SJSA1 (cell line): ENCODE measurements around the gene RGL2. TPM values are rescaled to one million over a fixed set of nuclear protein-coding genes. Genes with fewer than 3 reads are reported as not detected.

ENCODE experiments used
- DNase-seq, 2 experiments: peaks; one replicate each; pipeline ENCODE4 v3.0.0-alpha.2; 2015 to 2020; ENCODE audit warnings: low spot score in 2 of 2, low read depth in 1 of 2
- H3K27ac ChIP-seq: fragments of 250-450 bp; sonication (Bioruptor Pico); 2 replicates; pipeline ENCODE4 v1.5.1; 2020; ENCODE audit warnings: mild to moderate bottlenecking, moderate library complexity
- H3K27me3 ChIP-seq: fragments of 250-450 bp; sonication (Bioruptor Pico); replicated peaks from 2 replicates; pipeline ENCODE4 v1.5.1; 2020; ENCODE audit warnings: mild to moderate bottlenecking, moderate library complexity
- H3K36me3 ChIP-seq: fragments of 250-450 bp; sonication (Bioruptor Pico); 2 replicates; pipeline ENCODE4 v1.5.1; 2020; ENCODE audit warnings: mild to moderate bottlenecking
- H3K4me1 ChIP-seq: fragments of 250-450 bp; sonication (Bioruptor Pico); replicated peaks from 2 replicates; pipeline ENCODE4 v1.6.1; 2021; ENCODE audit warnings: mild to moderate bottlenecking
- H3K4me3 ChIP-seq: fragments of 250-450 bp; sonication (Bioruptor Pico); 2 replicates; pipeline ENCODE4 v1.5.1; 2020; ENCODE audit warnings: mild to moderate bottlenecking
- H3K9me3 ChIP-seq: fragments of 250-450 bp; sonication (Bioruptor Pico); replicated peaks from 2 replicates; pipeline ENCODE4 v1.5.1; 2020; ENCODE audit warnings: mild to moderate bottlenecking
- total RNA-seq: library from RNA; depleted of rRNA; stranded (reverse); fragments of >200 nt; shearing (Covaris generic); gene quantifications from 2 replicates; pipeline ENCODE4 v1.2.3, GENCODE V29; 2014; rRNA removed

Gene RGL2
- total RNA-seq, 1 experiment from 2014 or later: 24.5 TPM

- H3K27ac ChIP-seq: no peak overlapping the region
- DNase-seq: no peak
- H3K4me3 ChIP-seq: no peak overlapping the region
- no peaks in the 10 kb centered on the region for H3K9me3 ChIP-seq
- no peaks in the 10 kb centered on the region for H3K36me3 ChIP-seq
- H3K27me3 ChIP-seq: peaks cover 23% of the 10 kb centered on the region
- H3K4me1 ChIP-seq: no peaks in the 10 kb centered on the region
Measured at GRCh38 chr6:33241968-33242367, 56.8 kb downstream of the RGL2 start.

Other genes with a start within 250 kb of the RGL2 start
- gene HLA-DPA1, start 225.3 kb downstream of the RGL2 start, total RNA-seq: not detected in 2 replicates
- gene HLA-DPB1, start 223.0 kb downstream of the RGL2 start, total RNA-seq: not detected in 2 replicates
- gene COL11A2, start 106.5 kb downstream of the RGL2 start, total RNA-seq: 0.32 TPM in 1 of 2 replicates, not detected in the other
- gene RXRB, start 98.3 kb downstream of the RGL2 start, total RNA-seq: 12.4 and 14.7 TPM in 2 replicates
- gene SLC39A7, start 98.1 kb downstream of the RGL2 start, total RNA-seq: 105 and 122 TPM in 2 replicates
- 4.5 and 11.6 TPM in 2 replicates for gene HSD17B8, start 94.3 kb downstream of the RGL2 start, total RNA-seq
- 32.5 and 37.2 TPM in 2 replicates for gene RING1, start 90.4 kb downstream of the RGL2 start, total RNA-seq
- gene VPS52, start 27.1 kb downstream of the RGL2 start, total RNA-seq: 26.9 and 39.4 TPM in 2 replicates
- 2,063 and 2,614 TPM in 2 replicates for gene RPS18, start 26.9 kb downstream of the RGL2 start, total RNA-seq
- gene B3GALT4, start 21.8 kb downstream of the RGL2 start, total RNA-seq: 0.16 TPM in 1 of 2 replicates, not detected in the other
- gene WDR46, start 9.7 kb downstream of the RGL2 start, total RNA-seq: 81.8 and 123 TPM in 2 replicates
- 66.3 and 67.8 TPM in 2 replicates for gene PFDN6, start 9.3 kb downstream of the RGL2 start, total RNA-seq
- 57.8 and 64.3 TPM in 2 replicates for gene TAPBP, start 15.1 kb upstream of the RGL2 start, total RNA-seq
- 5.6 and 10.1 TPM in 2 replicates for gene ZBTB22, start 18.8 kb upstream of the RGL2 start, total RNA-seq
- gene DAXX, start 24.0 kb upstream of the RGL2 start, total RNA-seq: 37.2 and 44.5 TPM in 2 replicates
- 95.5 and 120 TPM in 2 replicates for gene KIFC1, start 92.9 kb upstream of the RGL2 start, total RNA-seq
- gene PHF1, start 112.1 kb upstream of the RGL2 start, total RNA-seq: 15.9 and 23.2 TPM in 2 replicates
- gene CUTA, start 119.2 kb upstream of the RGL2 start, total RNA-seq: 201 and 341 TPM in 2 replicates
- gene SYNGAP1, start 121.1 kb upstream of the RGL2 start, total RNA-seq: 0.69 and 1.1 TPM in 2 replicates
- gene ZBTB9, start 155.6 kb upstream of the RGL2 start, total RNA-seq: 2.9 and 4.4 TPM in 2 replicates